GM10248 (cell line): ENCODE measurements around the gene HGS.

Experiments used
- CTCF ChIA-PET: fragments of 300-600 bp; sonication (Branson Sonifier 250); formaldehyde crosslinking; extraction: SDS; loops from one replicate; lab custom pipeline; 2021; ENCODE audit warnings: antibody characterized with exemption; lab: Yijun Ruan, JAX
- POLR2A ChIA-PET: fragments of 350-650 bp; sonication (Branson Sonifier 250); formaldehyde crosslinking; extraction: SDS; loops from one replicate; lab custom pipeline; 2020; ENCODE audit warnings: antibody characterized with exemption; lab: Yijun Ruan, JAX
- DNase-seq: peaks from one replicate; pipeline ENCODE4 v3.0.0; 2012; ENCODE audit errors: extremely low spot score
- TF ChIP-seq, protein P1 (sequence below): IDR thresholded peaks from 2 replicates; pipeline ENCODE4 v1.5.1; 2012; ENCODE audit warnings: mild to moderate bottlenecking, low read depth; ENCODE audit errors: extremely low read depth, missing control alignments, control extremely low read depth

Gene HGS

DNA sequence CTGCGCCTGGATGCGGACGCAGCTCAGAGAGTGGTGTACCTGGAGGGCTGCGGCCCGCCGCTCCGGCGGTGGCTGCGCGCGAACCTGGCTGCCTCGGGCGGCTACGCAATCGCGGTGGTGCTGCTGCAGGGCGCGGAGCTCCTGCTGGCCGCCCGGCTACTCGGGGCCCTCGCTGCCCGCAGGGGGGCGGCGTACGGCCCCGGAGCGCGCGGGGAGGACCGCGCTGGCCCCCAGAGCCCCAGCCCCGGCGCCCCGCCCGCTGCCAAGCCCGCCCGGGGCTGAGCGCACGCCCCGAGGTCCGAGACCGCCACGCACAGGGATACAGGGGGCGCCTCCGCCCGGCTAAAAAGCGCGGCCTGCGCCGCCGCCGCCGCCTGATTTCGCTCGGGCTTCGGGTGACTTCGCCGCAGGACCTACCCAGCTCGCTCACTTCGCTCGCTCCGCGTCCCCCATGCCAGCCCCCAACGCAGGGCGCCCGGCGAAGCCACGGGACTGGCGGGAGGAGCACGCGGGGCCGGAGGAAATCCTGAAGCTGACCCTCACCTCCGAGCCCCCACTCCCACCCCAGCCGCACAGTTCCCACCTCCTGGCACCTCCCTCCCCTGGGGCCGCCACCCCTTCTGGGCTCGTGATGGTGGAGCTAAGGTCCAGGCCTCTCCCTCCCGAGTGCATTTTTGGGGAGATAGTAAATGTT is 35.7 kb upstream of the HGS start:
- TF ChIP-seq, protein P1, sequence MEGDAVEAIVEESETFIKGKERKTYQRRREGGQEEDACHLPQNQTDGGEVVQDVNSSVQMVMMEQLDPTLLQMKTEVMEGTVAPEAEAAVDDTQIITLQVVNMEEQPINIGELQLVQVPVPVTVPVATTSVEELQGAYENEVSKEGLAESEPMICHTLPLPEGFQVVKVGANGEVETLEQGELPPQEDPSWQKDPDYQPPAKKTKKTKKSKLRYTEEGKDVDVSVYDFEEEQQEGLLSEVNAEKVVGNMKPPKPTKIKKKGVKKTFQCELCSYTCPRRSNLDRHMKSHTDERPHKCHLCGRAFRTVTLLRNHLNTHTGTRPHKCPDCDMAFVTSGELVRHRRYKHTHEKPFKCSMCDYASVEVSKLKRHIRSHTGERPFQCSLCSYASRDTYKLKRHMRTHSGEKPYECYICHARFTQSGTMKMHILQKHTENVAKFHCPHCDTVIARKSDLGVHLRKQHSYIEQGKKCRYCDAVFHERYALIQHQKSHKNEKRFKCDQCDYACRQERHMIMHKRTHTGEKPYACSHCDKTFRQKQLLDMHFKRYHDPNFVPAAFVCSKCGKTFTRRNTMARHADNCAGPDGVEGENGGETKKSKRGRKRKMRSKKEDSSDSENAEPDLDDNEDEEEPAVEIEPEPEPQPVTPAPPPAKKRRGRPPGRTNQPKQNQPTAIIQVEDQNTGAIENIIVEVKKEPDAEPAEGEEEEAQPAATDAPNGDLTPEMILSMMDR: no peak
- POLR2A ChIA-PET: no interaction called here
- DNase-seq: no peak
- CTCF ChIA-PET: no interaction called here

DNA sequence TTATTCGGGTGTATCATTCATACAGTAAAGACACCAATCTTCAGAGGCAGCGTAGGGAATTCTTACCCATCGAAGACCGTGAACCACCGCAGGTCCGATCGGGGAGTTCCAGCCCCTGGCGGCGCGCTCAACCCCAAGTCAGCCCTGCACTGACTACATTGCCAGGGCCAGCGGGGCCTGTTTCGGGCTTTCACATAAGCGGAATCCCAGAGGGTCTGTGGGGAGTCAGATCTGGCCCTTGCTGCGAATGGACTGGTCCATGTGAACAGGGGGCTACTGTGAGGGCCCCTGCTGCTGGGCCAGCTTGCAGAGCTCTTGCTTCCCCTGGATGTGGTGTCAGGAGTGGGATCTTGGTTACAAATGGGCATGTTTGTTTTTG is 35.1 kb upstream of the HGS start:
- POLR2A ChIA-PET: no interaction called here
- TF ChIP-seq, protein P1: no peak

DNA sequence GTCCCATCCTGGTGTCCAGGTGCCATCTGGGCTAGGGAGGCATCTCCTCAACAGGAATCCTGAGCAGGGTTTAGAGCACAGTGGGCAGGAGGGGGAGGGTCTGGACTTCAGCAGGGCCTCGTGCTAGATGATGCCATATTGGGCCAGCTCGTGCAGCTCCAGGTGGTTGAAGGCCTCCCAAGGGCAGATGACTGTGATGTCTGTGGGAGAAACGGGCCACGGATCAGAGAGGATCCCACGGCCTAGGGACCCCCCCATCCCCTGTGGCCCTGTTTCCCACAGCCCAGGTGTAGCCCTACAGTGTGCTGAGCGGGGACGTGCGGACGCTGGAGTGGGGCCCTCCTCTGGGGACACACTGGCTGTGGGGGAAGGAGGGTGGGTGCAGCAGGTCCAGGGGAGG is 32.9 kb upstream of the HGS start:
- no peak for DNase-seq
- ChIA-PET CTCF (interaction anchor here (1.0 to 1.5 kb wide), 2 partner anchors 32 to 50 kb away, joined by 3 to 5 read pairs; no protein-coding TSS in a partner anchor), POLR2A (no interaction called here)
- TF ChIP-seq, protein P1: no peak

More for the DNA sequence above, 35.1 kb upstream of the HGS start:
- no peak for DNase-seq
- CTCF ChIA-PET: no interaction called here

DNA sequence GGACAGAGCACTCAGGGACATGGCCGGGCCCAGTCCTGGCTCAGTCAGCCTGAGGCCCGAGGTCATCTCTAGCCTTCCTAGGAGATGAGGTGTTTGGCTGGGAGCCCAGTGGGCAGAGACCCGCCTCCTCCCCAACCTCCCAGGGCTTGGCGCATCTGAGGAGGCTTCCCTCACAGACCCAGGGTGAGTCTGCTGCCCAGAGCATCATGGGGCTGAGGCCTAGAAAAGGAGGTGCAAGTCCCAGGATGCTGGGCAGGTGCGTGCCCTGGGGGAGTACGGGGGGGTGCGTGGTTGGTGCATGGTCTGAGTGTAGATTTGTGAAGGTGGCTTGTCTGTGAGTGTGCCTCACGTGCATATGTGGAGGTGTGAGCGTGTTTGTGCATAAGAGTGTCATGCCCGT is 32.1 kb upstream of the HGS start:
- POLR2A ChIA-PET: no interaction called here
- CTCF ChIA-PET: no interaction called here
- DNase-seq: no peak
- TF ChIP-seq, protein P1: no peak

DNA sequence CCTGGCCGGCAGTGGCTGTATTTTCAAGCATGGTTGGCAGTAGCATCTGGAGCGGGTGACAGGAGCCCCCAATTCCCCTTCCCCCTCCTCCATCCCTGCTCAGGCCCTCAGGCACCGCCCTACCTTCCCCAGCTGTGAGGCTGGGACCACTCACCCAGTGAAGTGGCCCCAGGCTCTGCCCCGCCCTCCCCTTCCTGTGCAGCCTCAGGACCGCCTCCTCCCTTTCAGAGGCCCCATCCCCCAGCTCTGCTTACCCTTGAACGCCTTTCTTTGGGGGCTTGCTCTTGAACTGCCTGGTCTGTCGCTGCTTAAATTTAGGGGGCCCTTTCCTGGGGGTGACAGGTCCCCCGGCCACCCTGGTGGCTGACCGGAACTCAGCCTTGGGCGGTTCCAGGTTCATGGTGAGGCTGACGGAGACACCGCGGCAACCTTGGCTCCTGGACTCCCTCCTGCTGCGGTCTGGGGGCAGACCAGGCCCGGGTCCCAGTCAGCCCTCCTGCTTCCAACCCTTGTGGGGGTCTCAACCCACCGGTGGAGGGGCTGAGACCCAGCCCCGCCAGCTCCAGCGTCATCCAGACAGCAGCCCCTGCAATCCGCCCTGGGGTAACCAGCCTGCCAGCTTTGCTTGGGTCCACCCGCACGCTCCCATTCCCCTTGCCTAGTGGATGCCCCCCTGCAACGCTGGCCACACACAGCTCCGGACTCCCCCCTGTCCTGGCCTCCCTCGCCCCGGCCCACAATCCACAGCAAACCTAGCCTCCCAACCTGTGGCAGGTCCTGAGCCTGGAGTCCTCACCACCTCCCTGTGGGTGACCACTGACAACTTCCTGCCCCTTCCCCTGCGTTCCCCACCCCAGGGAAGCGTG is 30.7 kb upstream of the HGS start:
- peak; percentile 75 for DNase-seq
- TF ChIP-seq, protein P1: no peak
- CTCF ChIA-PET: no interaction called here
- POLR2A ChIA-PET: no interaction called here

DNA sequence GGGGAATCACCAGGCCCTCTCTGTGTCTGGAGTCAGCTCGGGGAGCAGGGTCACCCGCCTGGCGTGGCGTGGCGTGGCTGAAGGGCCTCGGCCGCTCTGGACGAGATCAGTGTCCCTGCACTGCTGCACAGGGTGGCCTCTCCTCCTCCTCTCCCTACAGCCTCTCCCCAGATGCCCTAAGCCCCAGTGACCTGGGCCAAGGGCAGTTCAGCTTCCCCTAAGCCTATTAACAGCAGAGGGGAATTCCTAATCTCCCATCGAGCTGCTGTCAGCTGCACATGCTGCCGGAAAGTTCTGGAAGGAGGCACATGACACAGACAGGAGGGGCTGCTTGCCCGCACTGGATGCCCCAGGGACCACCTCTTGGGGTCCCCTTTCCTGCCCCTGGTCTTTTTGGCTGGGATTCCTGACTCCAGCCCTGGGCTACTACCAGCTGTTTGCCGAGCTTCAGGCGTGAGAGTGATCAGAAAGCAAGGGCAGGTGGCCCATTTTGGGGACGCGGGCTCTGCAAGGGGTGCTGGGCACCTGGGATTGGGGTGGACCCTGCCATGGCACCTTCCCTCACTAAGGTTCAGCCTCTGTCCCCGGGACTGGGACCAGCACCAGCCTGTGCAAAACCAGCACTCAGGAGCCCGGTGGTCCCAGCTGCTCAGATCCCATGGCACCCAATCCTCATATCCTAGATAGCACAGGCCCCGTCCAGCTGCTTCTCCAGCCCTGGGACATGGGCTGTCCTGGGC is 28.3 kb upstream of the HGS start:
- ChIA-PET CTCF (interaction anchor here (1.5 kb wide), 2 partner anchors 9 to 10 kb away, joined by 4 to 5 read pairs; partner anchors contain the start of genes CCDC137 and OXLD1), POLR2A (interaction anchor here (0.6 kb wide), 1 partner anchor 20 kb away, joined by 3 read pairs; no protein-coding TSS in a partner anchor)
- TF ChIP-seq, protein P1: no peak
- no peak for DNase-seq
